Activated T-cell treated with anti-CD3 and anti-CD28 coated beads, Interleukin-2, amount 50 U/mL, for 1 hour (primary cell): Measurements from ENCODE around the gene TMED8.
A peak's percentile ranks its signal among the peaks of the same experiment; 100 is the strongest.
"Not testable (repeated sequence)": the region's sequence is repeated elsewhere in the genome, so short reads cannot be mapped to it uniquely, and the experiment has no call there.

ENCODE experiments used
- DNase-seq: peaks from one replicate; pipeline ENCODE4 v3.0.0-alpha.2; 2020

Gene TMED8

DNA sequence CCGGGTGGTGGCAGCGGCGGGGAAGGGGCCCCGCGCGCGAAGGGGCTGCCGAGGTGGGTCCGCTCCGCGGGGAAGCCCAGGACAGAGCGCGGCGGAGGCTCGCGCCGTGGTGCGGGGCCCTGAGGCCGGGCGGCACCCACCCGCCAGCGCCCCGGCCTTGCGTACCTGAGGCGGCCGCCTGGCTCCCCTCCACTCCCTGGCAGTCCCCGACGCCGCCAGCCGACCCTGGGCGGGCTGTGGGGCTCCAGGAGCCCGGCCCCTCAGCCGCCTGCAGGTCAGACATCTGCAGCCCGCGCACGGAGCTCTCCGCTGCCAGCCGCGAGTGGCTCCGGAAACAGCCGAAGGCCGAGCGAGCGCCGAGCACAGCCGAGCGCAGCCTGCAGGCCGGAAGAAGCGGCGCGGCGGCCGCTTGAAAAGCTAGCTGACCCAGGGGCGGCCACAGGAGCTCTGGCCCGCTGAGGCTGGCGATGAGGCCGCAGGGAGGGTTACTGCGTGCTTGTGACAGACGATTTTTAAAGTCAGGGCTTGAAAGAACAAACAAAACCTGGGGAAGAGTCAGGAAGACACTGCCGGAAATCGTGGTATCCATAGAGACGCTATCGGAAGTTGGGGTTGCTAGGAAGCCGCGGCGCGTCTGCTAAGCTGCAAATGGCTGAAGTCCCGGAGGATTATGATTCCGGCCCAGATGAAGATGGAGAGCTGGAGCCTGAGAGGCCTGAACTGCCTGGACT is at the start of gene TMED8, which contains the start of gene SAMD15:
Gene TMED8, minus strand, starts transcription at position 324 of the 731 bp plus-strand sequence. Its CDS starts 41 bp downstream, at position 283.
Gene SAMD15, plus strand, starts transcription at position 609 of the 731 bp plus-strand sequence. Its CDS starts 40 bp downstream, at position 649.
- peak; percentile 87 for DNase-seq

DNA sequence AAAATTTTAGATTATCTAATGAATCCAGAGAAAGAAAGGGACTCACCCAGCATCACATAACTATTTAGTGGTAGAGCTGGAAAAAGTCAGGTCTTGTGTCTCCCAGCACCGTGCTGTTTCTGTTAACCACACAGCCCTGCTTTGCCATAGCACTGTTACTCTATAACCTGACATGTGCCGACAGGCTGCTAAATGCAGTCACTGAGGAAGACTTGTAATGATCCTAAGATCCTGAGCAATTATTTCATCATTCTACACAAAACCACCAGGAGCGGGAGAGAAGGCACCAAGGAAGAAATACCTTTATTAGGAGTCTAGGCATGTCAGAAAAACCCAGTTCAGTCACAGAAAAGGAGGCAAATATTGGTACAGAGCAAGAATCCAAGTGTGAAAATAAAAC is 49.5 kb upstream of the TMED8 start:
- no peak for DNase-seq

DNA sequence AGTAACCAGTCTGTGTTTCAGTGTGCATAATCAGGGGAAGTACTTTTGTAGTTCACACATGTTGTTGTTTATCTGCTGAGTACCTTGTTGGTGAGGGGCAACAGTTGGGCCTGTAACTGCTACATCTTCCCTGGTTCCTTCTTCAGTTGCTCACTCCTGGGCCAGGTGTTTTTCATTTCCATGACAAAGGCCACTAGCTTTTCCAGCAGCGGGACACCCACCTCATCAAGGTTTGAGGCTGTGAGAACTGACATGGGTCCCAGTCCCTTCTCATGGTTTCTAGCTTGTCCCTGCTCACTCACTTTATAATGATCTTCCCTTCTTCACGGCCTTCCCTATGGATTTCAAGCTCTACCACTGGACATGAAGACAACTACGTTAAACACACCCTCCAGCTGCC is 48.0 kb upstream of the TMED8 start:
- no peak for DNase-seq

DNA sequence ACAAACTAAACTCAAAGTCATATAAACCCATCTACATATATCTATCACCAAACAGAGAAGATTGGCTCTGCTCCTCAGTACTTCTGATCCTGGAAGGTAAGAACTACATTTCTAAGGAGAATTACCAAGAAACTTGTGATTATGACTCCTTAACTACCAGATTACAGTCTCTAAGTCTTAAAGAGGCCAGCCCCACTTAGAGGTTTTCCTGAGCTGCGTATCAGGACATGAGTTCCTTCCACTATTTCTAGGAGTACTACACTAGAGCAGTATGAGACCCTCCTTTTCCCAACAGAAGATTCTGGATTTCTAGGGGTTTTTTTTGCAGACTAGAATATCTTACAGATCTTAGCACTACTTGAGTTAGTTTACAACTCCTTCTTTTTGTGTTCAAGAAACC is 46.5 kb upstream of the TMED8 start, which contains the start of gene NOXRED1:
Gene NOXRED1, minus strand, starts transcription at position 101 of the 400 bp plus-strand sequence. CDS start 634 bp downstream, outside the sequence.
- no peak for DNase-seq

DNA sequence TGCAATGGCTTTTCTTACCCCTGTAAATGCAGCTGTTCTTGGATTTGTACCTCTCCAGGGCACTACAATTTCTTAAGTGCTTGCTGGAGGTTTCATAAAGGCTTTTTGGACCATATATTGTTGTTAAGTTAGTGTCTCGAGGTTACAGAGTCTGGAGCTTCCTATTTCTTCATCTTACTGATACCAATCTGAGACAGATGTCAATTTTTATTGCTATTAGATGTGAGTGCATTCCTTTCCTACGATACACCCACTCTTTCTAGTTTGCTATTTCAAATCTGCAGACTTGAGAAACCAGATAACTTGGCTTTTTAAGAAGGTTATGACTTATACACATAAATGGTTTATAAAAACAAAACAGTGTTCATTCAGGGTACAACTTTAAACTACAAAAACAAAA is 44.3 kb upstream of the TMED8 start:
- no peak for DNase-seq

DNA sequence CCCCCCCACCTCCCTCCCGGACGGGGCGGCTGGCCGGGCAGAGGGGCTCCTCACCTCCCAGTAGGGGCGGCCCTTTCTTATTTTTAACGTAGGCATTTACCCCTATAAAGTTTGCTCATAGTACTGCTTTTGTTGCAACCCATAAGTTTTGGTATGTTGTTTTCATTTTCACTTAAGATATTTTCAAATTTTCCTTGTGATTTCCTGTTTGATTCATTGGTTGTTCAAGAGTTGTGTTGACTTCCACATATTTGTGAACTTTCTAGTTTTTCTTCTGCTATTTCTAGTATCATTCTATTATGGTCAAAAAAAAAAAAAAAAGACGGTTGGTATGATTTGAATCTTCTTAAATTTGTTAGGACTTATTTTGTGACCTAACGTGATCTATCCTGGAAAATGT is 39.9 kb upstream of the TMED8 start:
- no peak for DNase-seq

- not testable (repeated sequence) for DNase-seq
Observed at GRCh38 chr14:77416098-77416497, 39.2 kb upstream of the TMED8 start.

GRCh38 chr14:77415403-77416030 is 38.6 kb upstream of the TMED8 start:
- not testable (repeated sequence) for DNase-seq

DNA sequence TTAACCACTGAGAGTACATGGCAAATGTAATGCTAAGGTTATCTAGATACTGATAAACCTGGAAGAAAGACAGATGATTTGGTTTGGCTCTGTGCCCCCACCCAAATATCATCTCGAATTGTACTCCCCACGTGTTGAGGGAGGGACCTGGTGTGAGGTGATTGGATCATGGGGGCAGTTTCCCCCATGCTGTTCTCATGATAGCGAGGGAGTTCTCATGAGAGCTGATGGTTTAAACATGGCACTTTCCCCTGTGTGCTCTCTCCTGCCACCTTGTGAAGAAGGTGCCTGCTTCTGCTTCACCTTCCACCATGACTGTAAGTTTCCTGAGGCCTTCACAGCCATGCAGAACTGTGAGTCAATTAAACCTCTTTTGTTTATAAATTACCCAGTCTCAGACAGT is 32.2 kb upstream of the TMED8 start:
- DNase-seq, result no peak

DNA sequence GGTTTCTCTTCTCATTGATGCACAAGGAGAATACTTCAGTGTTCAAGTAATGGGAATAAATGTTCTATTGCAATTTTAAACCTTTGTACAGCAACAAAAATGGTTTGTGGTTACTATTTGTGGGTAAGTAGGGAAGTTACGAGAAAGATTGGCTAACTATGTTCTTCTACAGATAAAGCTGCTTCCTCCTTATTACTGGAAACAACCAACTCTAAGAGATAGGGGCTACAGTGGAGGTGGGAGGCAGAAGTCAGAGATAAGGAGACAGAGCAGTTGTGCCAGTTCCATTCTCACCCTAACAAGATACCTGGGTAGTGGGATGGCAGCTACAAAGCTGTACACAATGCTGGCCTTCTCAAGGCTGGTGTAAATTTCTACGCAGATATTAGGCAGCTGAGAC is 30.3 kb upstream of the TMED8 start:
- DNase-seq, result no peak

- no peak for DNase-seq
Observed at GRCh38 chr14:77406718-77407117, 29.8 kb upstream of the TMED8 start.

DNA sequence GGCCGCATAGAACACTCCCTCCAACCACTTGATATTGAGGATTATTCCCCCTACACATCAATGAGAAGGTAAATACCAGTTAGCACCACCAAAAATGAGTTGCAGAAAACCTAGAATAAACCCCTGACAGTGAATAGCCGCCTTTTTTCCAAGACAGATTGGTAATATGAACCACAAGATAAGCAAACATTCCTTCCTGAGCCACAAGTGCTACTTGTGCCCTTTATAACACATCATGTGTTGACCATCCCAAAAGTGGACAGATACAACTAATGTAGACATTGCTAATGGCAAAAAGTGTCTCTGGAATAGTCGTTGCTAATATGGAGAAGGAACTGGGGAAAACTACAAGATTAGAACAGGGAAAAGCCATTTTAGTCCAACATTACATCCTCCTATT is 29.2 kb upstream of the TMED8 start:
- DNase-seq, result no peak

DNA sequence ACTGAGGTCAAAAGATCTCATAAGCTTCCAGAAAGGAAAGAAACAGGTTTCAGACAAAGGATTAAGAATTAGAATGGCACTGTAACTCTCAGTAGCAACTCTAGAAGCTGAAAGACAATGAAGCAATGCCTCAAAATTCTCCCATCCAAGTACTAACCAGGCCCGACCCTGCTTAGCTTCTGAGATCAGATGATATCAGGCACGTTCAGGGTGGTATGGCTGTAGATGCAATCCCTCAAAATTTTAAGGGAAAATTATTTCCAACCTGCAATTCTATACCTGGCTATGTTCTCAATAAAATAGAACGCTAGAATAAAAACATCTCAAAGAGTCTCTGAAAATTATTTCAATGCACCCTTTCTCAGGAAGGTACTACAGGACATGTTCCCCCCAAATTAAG is 26.9 kb upstream of the TMED8 start:
- DNase-seq, result no peak

- no peak for DNase-seq
Observed at GRCh38 chr14:77400216-77400615, 23.3 kb upstream of the TMED8 start.

DNA sequence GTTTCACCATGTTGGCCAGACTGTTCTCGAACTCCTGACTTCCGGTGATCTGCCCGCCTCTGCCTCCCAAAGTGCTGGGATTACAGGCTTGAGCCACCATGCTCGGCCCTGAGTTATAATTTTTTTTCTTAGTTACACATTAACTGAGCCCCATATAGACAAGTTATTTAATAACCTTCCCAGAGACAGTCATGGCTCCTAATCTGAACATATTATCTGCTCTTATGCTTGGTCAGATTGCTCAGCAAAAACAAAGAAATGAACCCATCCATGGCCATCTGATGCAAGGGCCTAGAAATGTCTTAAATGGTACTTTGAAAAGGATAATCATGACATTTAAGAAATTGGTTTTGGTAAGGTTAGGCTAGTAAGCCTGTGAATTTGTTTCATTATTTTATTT is 13.3 kb upstream of the TMED8 start:
- no peak for DNase-seq

DNA sequence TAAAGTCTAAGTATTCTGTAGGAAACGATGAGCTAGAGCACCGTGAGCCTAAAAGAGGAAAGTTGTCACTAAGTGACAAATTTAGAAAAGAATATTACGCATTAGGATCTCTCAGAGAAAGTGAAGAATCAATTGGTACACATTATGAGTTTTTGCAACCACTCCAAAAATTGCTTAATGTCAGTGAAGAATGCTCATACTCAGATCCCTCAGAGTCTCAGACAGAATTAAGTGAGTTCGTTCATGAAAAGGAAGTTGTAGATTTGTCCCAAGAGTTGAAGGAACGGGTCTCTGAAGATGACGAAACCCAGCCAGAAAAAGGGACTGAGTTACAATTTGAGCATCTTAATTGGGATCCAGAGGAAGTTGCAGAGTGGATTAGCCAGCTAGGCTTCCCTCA is 1.8 kb upstream of the TMED8 start:
- no peak for DNase-seq

DNA sequence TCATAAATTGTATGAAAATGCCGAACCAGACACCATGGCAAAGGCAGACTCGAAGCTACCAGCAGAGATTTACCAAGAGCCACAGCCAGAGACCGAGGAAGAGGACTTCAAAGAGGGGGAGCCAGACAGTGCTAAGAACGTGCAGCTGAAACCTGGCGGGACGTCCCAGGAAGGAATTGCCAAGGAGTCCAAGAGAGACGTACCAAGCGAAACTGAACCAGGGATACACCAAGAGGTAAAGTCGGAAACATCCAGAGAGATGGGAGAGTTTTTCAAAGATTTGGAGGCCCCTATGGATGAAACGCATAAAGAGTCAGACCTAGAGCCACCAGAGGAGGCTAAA is 579 bp upstream of the TMED8 start:
- no peak for DNase-seq

- DNase-seq, result no peak
Observed at GRCh38 chr14:77375973-77376770, 722 bp downstream of the TMED8 start.

- no peak for DNase-seq
Observed at GRCh38 chr14:77375164-77375950, 1.5 kb downstream of the TMED8 start.

DNA sequence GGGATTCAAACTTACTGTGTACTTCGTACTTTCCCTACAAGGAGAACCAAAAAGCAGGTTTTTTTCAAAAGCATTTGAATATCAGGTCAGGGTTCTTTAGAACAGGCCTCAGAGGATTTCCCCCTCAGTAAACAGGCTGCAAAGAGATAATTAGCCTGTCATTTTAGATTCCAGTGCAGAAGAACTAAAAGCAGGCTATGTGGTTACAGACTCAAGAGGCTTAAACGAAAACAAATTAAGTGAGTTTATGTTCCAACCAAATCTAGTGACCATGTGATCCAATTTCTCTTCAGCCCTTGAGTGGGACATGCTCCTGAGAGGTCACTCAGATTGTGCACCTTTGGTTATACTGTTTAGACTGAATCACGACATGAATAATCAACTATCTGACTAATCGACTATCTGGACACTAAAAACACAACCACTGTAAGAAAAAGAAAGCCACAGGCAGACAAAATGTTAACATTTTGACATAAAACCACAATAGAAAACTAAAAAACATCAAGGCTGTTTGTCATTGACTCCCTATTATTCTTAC is 4.5 kb downstream of the TMED8 start:
- DNase-seq, result no peak

GRCh38 chr14:77369285-77369684 is 7.6 kb downstream of the TMED8 start:
- DNase-seq, result no peak

GRCh38 chr14:77364146-77364545 is 12.7 kb downstream of the TMED8 start:
- DNase-seq, result no peak

- DNase-seq, result no peak
Observed at GRCh38 chr14:77359626-77360025, 17.3 kb downstream of the TMED8 start.
